OCI-LY7 (cell line): ENCODE results near the gene BRINP2. TPM values are rescaled to one million over a fixed set of nuclear protein-coding genes. Genes with fewer than 3 reads are reported as not detected.

Source experiments
- Bru-seq: library from RNA; stranded (reverse); fragments of 400-500 nt; gene quantifications from one replicate; lab custom pipeline; 2021; lab: Mats Ljungman, UMichigan
- BruChase-seq, 2 experiments: library from RNA; stranded (reverse); fragments of 400-500 nt; gene quantifications; one replicate each; lab custom pipeline; 2021; lab: Mats Ljungman, UMichigan
- BruUV-seq: library from RNA; stranded (reverse); fragments of 400-500 nt; replicated peaks from 2 replicates; lab custom pipeline; 2021; lab: Mats Ljungman, UMichigan
- CTCF ChIA-PET: fragments of 300-600 bp; sonication (Branson Sonifier 250); formaldehyde crosslinking; loops from one replicate; lab custom pipeline; 2022; ENCODE audit warnings: antibody characterized with exemption; ENCODE audit not compliant: unreplicated experiment; lab: Charles Lee
- POLR2A ChIA-PET: fragments of 300-600 bp; sonication (Branson Sonifier 250); formaldehyde crosslinking; loops from one replicate; lab custom pipeline; 2022; ENCODE audit warnings: antibody characterized with exemption; lab: Charles Lee
- DNase-seq: peaks from one replicate; pipeline ENCODE4 v3.0.0-alpha.2; 2015; ENCODE audit warnings: low spot score
- H2AFZ ChIP-seq: fragments of 200-600 bp; sonication (generic), shearing (Covaris generic); 2 replicates; pipeline ENCODE4 v1.6.1; 2014; ENCODE audit warnings: mild to moderate bottlenecking, antibody characterized with exemption, low read length, moderate library complexity
- H3K27ac ChIP-seq: fragments of 200-600 bp; sonication (generic); 2 replicates; pipeline ENCODE4 v1.5.1; 2014; ENCODE audit warnings: mixed run types, low read depth, mild to moderate bottlenecking, moderate library complexity, low read length, inconsistent platforms; ENCODE audit not compliant: poor library complexity, severe bottlenecking
- H3K36me3 ChIP-seq: fragments of 200-600 bp; sonication (generic); 2 replicates; pipeline ENCODE4 v1.6.1; 2014; ENCODE audit warnings: mild to moderate bottlenecking, antibody characterized with exemption, low read length, moderate library complexity, mixed read lengths; ENCODE audit not compliant: insufficient read depth
- H3K4me1 ChIP-seq: fragments of 200-600 bp; sonication (generic); 2 replicates; pipeline ENCODE4 v1.5.1; 2014; ENCODE audit warnings: mild to moderate bottlenecking, low read length; ENCODE audit not compliant: insufficient read depth, poor library complexity, severe bottlenecking
- H3K4me2 ChIP-seq: fragments of 200-600 bp; sonication (generic); 2 replicates; pipeline ENCODE4 v1.6.1; 2014; ENCODE audit warnings: mild to moderate bottlenecking, low read length
- H3K4me3 ChIP-seq: fragments of 200-600 bp; sonication (generic); 2 replicates; pipeline ENCODE4 v1.5.1; 2014; ENCODE audit warnings: mild to moderate bottlenecking, low read depth, low read length; ENCODE audit not compliant: poor library complexity, severe bottlenecking
- H3K79me2 ChIP-seq: fragments of 200-600 bp; sonication (generic); 2 replicates; pipeline ENCODE4 v1.6.1; 2016; ENCODE audit warnings: low read depth, mild to moderate bottlenecking, low read length, moderate library complexity, mixed read lengths; ENCODE audit not compliant: insufficient read depth
- H3K9me2 ChIP-seq: fragments of 200-600 bp; sonication (generic); 2 replicates; pipeline ENCODE4 v1.6.1; 2016; ENCODE audit warnings: mild to moderate bottlenecking, low read length, mixed read lengths; ENCODE audit not compliant: insufficient read depth
- H3K9me3 ChIP-seq: fragments of 200-600 bp; sonication (generic); 2 replicates; pipeline ENCODE4 v1.6.1; 2014; ENCODE audit warnings: mild to moderate bottlenecking, mixed run types, low read length, mixed read lengths
- H4K20me1 ChIP-seq: fragments of 200-600 bp; sonication (generic); 2 replicates; pipeline ENCODE4 v1.6.1; 2014; ENCODE audit warnings: mild to moderate bottlenecking, antibody characterized with exemption, low read length, moderate library complexity, mixed read lengths; ENCODE audit not compliant: insufficient read depth
- CTCF ChIP-seq: fragments of 200-600 bp; sonication (generic); conservative IDR thresholded peaks from 2 replicates; pipeline ENCODE4 v1.5.1; 2014; ENCODE audit warnings: mild to moderate bottlenecking, antibody characterized with exemption, low read length, moderate library complexity, mixed read lengths
- EZH2phosphoT487 ChIP-seq: fragments of 200-600 bp; sonication (generic); IDR thresholded peaks from 2 replicates; pipeline ENCODE4 v1.6.1; 2018; ENCODE audit warnings: low read depth, borderline replicate concordance, mild to moderate bottlenecking, mixed run types, antibody characterized with exemption, low read length, moderate library complexity, mixed read lengths
- intact Hi-C: fragments of 100-400 bp; cut with micrococcal nuclease; formaldehyde crosslinking; loops from one replicate; pipeline ENCODE4 v1.10.0; 2022; ENCODE audit not compliant: unreplicated experiment
- long read RNA-seq: library from polyadenylated mRNA; stranded (forward); transcript quantifications from one replicate; pipeline ENCODE4 v2.0.0, GENCODE V29; 2022
- total RNA-seq, 2 experiments: library from RNA; depleted of rRNA in 1 of 2; stranded (reverse); fragments of >200 nt in 1 of 2; shearing (Covaris generic) in 1 of 2; gene quantifications; 2 replicates each; pipeline ENCODE4 v1.2.3, GENCODE V29; 2014 to 2022

Gene BRINP2, protein sequence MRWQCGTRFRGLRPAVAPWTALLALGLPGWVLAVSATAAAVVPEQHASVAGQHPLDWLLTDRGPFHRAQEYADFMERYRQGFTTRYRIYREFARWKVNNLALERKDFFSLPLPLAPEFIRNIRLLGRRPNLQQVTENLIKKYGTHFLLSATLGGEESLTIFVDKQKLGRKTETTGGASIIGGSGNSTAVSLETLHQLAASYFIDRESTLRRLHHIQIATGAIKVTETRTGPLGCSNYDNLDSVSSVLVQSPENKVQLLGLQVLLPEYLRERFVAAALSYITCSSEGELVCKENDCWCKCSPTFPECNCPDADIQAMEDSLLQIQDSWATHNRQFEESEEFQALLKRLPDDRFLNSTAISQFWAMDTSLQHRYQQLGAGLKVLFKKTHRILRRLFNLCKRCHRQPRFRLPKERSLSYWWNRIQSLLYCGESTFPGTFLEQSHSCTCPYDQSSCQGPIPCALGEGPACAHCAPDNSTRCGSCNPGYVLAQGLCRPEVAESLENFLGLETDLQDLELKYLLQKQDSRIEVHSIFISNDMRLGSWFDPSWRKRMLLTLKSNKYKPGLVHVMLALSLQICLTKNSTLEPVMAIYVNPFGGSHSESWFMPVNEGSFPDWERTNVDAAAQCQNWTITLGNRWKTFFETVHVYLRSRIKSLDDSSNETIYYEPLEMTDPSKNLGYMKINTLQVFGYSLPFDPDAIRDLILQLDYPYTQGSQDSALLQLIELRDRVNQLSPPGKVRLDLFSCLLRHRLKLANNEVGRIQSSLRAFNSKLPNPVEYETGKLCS
- not detected in 2 replicates for total RNA-seq (2014; rRNA removed; shearing (Covaris generic))
- total RNA-seq (2022) = not detected in 2 replicates
- Bru-seq, nascent RNA = not detected
- BruChase-seq, experiment 1, labeled RNA remaining after a 6-hour chase = percentile 2 among the genes with signal in this experiment
- BruChase-seq, experiment 2, labeled RNA remaining after a 2-hour chase = percentile 1 among the genes with signal in this experiment
- long read RNA-seq = 0 reads

- intact Hi-C loops = no loop called here
- no peak within 1 kb of the TSS for H3K4me2 ChIP-seq
- H3K79me2 ChIP-seq = no peaks in the 10 kb centered on the region
- TF ChIP-seq CTCF (no peak), EZH2phosphoT487 (no peak)
- DNase-seq = no peak
- no peak within 1 kb of the TSS for H3K4me3 ChIP-seq
- no peaks in the 10 kb centered on the region for H4K20me1 ChIP-seq
- no peak within 1 kb of the TSS for H2AFZ ChIP-seq
- H3K36me3 ChIP-seq = no peaks in the 10 kb centered on the region
- H3K9me2 ChIP-seq = no peaks in the 10 kb centered on the region
- H3K4me1 ChIP-seq = no peaks in the 10 kb centered on the region
- ChIA-PET CTCF (no interaction called here), POLR2A (no interaction called here)
- H3K27ac ChIP-seq = no peak within 1 kb of the TSS
- H3K9me3 ChIP-seq = no peaks in the 10 kb centered on the region
- no TSS peak for BruUV-seq
Observed at GRCh38 chr1:177170756-177171535, at the start of gene BRINP2. BRINP2 (plus strand) TSS chr1:177170958; CDS start chr1:177229877, 58,919 bp downstream.

GRCh38 chr1:177122461-177123251 lies 48.1 kb upstream of the BRINP2 start:
- POLR2A ChIA-PET = no interaction called here
- no peaks in the 10 kb centered on the region for H3K9me2 ChIP-seq
- no peak overlapping the region for H3K27ac ChIP-seq
- no TSS peak for BruUV-seq
- H4K20me1 ChIP-seq = no peaks in the 10 kb centered on the region
- H3K36me3 ChIP-seq = no peaks in the 10 kb centered on the region
- H3K79me2 ChIP-seq = no peaks in the 10 kb centered on the region
- H3K4me2 ChIP-seq = no peak overlapping the region
- no peaks in the 10 kb centered on the region for H3K9me3 ChIP-seq
- no peaks in the 10 kb centered on the region for H3K4me1 ChIP-seq
- H2AFZ ChIP-seq = no peak overlapping the region
- no peak for TF ChIP-seq CTCF
- TF ChIP-seq EZH2phosphoT487 = no peak
- no peak for DNase-seq
- CTCF ChIA-PET = no interaction called here
- intact Hi-C loops = no loop called here
- no peak overlapping the region for H3K4me3 ChIP-seq
